Inflammatory macrophage treated with lipopolysaccharide for 4 hours (primary cell): Measurements from ENCODE around the gene KCNK10.
A peak's percentile ranks its signal among the peaks of the same experiment; 100 is the strongest.

Experiments used
- DNase-seq: peaks from one replicate; pipeline ENCODE4 v3.0.0-alpha.2; 2020

KCNK10 gene

GRCh38 chr14:88168498-88169165 is 154.4 kb downstream of the KCNK10 start:
- peak; percentile 64 for DNase-seq

DNA sequence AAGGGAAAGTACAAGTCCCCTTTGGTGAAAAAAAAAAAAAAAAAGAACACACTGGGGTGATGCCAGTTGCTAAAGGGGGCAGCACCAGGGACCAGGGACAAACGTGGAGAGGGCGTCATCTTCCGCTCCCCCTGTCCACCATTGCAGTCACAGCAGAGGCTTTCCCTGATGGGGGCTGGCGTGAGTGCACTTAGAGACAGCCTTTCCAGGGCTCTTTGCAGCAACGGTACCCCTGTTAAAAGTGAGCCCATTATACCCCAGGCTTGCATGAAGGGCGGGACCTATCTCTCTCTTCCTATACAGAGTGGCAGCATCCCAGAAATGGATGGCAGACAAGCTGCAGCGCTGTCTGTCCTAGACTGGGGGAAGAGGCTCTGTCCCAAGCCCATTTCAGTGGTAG is 155.0 kb downstream of the KCNK10 start:
- DNase-seq = no peak

- DNase-seq = no peak
Observed at GRCh38 chr14:88166616-88167015, 156.5 kb downstream of the KCNK10 start.

DNA sequence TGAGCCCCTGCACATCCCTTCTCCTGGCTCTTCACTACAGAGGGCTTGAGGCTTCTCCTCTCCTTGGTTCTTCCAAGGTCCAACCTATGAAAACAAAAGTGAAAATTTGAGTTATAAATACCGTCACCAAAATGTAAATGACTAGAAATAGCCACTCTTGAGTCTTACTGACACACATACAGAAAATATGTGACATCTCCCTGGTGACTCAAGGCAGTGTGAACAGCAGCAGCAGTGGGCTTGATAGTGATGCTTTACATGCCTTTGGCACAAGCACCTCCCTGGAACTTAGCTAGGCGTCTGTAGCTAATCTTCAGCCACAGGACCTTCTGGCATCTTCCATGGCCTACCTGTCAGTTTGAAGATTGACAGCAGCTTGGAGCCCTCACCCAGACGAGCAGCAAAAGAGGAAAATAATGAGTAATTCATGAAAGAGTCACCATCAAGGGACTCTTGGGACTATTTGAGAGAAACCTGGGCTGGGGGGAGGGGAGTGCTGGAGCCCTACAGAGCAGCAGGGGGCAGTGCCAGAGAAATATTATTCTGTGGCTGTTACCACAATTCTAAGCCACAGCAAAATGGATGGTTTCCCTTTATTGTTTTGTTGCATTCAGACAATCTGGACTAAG is 158.0 kb downstream of the KCNK10 start:
- no peak for DNase-seq

GRCh38 chr14:88163731-88164255 is 159.3 kb downstream of the KCNK10 start:
- no peak for DNase-seq

DNA sequence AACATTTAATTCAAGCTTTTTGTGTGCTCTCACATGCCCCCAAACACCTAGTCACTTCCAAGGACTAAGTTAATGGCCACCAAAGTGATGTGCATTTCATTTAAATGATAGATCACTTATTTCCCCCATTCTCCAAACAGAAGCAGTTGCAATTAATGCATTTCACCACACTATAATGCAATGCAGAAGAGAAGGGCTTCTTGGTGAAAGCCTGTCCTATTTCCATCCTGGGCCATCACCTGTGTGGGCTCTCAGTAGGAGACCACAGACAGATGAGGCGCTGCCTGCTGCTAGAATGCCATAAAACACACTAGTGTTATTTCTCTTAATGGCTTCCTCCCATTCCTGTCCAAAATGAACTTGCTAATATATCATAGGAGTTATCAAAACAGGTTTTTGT is 166.9 kb downstream of the KCNK10 start:
- no peak for DNase-seq

DNA sequence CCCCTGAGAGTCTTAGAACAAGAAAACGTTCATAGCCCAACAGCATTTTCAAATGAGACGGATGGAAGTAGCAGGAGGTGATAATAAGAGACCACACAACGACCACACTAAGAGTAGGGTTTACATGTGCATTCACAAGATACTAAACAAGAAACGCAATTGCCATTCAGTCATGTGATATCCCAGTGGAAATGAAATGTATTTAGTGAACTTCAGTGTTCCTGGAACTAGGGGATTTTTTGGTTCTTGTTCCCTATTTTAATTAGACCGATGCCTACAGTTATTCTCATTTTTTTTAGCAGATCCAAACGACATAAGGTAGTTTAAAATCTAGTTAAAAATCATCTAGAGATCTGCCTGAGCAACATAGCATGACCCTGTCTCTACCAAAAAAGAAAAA is 168.1 kb downstream of the KCNK10 start:
- peak; percentile 51 for DNase-seq

DNA sequence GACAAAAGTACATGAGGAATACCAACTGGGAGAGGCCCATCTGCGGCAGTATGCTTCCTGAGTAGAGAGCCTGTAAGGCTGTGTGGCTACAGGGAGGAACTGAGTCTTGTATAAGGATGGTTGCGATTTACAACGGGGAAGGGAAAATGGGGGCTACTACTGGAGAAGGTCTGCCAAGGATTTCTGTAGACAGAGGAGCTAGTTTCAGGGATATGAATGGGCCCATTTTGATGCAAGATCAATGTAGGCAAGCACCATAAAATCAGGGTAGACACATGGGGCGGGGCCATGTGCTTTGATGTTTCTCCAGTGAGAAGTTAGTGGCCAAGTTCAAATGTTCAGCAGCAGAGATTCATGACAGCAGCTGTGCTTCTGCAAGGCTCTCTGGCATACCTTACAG is 168.7 kb downstream of the KCNK10 start:
- DNase-seq = no peak

DNA sequence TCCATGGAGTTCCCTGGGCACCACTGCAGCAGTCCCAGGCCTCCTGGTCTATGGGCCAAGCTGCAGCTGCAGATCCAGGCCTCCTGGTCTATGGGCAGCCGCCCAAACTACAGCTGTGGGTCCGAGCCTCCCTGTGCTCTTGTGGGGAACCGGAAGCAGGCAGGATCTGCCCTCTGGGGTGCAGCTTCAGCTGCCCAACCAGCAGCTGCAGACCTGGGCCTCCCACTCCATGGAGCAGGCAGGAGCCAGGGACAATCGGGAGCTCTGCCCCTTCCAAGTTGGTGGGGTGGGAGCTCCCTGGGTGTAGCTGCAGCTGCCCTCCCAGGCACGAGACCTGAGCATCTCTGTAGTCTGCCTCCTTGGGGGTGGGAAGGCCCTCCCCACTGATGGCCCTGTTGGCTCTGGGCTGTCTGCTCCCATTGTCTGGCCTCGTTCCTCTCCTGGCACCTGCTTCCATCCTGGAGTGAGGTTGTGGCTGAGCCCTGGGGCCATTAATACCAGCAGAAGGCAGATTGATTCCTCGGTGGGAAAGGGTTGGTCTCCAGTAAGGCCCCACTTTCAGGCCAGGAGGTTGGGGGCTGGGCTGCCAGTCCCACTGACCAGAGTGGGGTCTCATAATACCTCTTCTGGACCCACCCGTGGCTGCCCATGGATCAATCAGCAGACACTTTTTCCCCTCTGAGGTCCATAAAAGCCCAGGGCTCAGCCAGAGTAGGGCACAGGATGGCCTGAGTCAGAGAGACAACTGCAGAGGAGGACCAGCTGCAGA is 176.0 kb downstream of the KCNK10 start:
- DNase-seq = no peak

- DNase-seq = peak; percentile 40
Observed at GRCh38 chr14:88143810-88144209, 179.3 kb downstream of the KCNK10 start.

DNA sequence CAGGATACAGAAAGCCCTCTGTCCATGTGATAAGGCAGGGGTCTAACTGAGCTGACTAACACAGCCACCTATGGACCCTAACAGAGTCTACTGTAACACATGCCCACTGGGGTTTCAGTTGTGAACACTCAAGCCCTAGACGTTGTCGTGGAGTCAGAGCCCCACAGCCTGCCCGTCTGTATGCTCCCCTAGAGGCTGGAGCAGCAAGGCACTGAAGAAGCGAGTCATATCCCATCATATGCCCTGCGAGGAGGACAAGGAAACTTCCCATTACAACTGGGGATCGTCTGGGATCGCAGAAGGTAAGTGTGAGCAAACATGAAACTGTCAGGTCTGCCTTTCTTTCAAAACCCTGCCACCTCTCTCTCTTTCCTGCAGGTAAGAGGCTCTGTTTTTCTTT is 180.1 kb downstream of the KCNK10 start:
- DNase-seq = no peak

DNA sequence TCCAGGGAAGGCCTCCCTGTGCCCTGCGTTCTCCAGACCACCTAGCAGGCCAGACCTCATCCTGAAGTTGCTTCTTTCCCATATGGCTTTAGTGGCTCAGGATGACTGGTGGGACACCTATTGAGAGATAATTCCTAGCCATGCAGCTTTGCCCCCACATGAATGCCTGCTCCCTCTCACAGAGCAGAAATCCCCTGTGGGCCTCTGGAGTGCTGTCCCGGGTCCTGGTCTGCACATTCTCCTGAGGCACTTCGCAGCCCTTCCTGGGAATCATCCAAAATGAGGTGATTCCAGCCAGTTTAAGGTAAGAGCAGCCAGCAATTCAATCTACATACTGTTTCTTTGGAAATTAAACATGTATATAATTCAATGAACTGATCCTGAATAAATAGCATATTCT is 182.2 kb downstream of the KCNK10 start:
- DNase-seq = no peak

- DNase-seq = peak; percentile 3
Observed at GRCh38 chr14:88137327-88137726, 185.7 kb downstream of the KCNK10 start.
